ENCODE measurements around the gene CD6.
A peak's percentile ranks its signal among the peaks of the same experiment; 100 is the strongest.

Gene CD6

GRCh38 chr11:60934790-60935605, 36.5 kb upstream of the CD6 start:
- no peak for DNase-seq

- no peak for DNase-seq
These were observed 35.6 kb upstream of the CD6 start for GRCh38 chr11:60935676-60936442.

GRCh38 chr11:60936467-60937143, 34.9 kb upstream of the CD6 start:
- no peak for DNase-seq

GRCh38 chr11:60937144-60937527, 34.3 kb upstream of the CD6 start:
- DNase-seq = no peak

GRCh38 chr11:60937811-60938210, 33.7 kb upstream of the CD6 start:
- DNase-seq = no peak

GRCh38 chr11:60938500-60938899, 33.0 kb upstream of the CD6 start:
- no peak for DNase-seq

GRCh38 chr11:60939301-60939700, 32.2 kb upstream of the CD6 start:
- DNase-seq = no peak

GRCh38 chr11:60939855-60940254, 31.6 kb upstream of the CD6 start:
- DNase-seq = no peak

- no peak for DNase-seq
These were observed 29.9 kb upstream of the CD6 start for GRCh38 chr11:60941371-60942119.

GRCh38 chr11:60942219-60942618, 29.3 kb upstream of the CD6 start:
- no peak for DNase-seq

GRCh38 chr11:60942970-60943565, 28.4 kb upstream of the CD6 start:
- no peak for DNase-seq

GRCh38 chr11:60944490-60945294, 26.8 kb upstream of the CD6 start:
- no peak for DNase-seq

- no peak for DNase-seq
These were observed 26.2 kb upstream of the CD6 start for GRCh38 chr11:60945295-60945667.

GRCh38 chr11:60946601-60947264, 24.7 kb upstream of the CD6 start:
- no peak for DNase-seq

- DNase-seq = no peak
These were observed 23.8 kb upstream of the CD6 start for GRCh38 chr11:60947700-60948099.

- DNase-seq = no peak
These were observed 23.2 kb upstream of the CD6 start for GRCh38 chr11:60948250-60948649.

- no peak for DNase-seq
These were observed 21.5 kb upstream of the CD6 start for GRCh38 chr11:60950024-60950423.

- no peak for DNase-seq
These were observed 20.4 kb upstream of the CD6 start for GRCh38 chr11:60950933-60951605.

GRCh38 chr11:60951606-60951903, 19.9 kb upstream of the CD6 start:
- no peak for DNase-seq

GRCh38 chr11:60951904-60952741, 19.4 kb upstream of the CD6 start, which contains the start of gene SLC15A3:
Gene SLC15A3, minus strand, starts transcription at chr11:60952176. Its CDS starts 625 bp downstream, at chr11:60951551.
- peak; percentile 33 for DNase-seq
